AG10803 (cell line): ENCODE data around the gene ROPN1.

Experiments
- DNase-seq: peaks from one replicate; pipeline ENCODE4 v3.0.0; 2010; ENCODE audit warnings: low read depth
- H3K4me3 ChIP-seq: 2 replicates; pipeline ENCODE4 v1.5.1; 2011; ENCODE audit warnings: mild to moderate bottlenecking, low read length, control low read depth
- TF ChIP-seq, protein P1 (sequence below): conservative IDR thresholded peaks from 2 replicates; pipeline ENCODE4 v1.5.1; 2011; ENCODE audit warnings: mild to moderate bottlenecking, low read length, control low read depth, inconsistent platforms

ROPN1 gene

DNA sequence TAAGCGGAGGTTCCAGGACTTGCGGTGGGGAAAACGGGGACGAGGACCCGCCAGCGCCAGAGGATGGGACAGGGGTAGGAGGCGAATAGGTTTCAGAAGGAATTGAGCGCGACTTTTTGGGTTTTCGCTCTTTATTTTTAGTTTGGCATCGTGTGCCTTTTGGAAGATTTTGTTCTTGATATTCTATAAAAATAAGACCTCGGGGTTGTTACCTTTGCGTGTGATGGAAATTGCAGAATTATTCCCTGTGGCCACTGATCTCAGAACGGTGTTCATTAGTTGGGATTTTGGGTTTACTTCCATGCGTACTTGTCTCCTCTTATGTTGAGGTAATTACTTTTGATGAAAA is 30.4 kb downstream of the ROPN1 start:
- TF ChIP-seq, protein P1, sequence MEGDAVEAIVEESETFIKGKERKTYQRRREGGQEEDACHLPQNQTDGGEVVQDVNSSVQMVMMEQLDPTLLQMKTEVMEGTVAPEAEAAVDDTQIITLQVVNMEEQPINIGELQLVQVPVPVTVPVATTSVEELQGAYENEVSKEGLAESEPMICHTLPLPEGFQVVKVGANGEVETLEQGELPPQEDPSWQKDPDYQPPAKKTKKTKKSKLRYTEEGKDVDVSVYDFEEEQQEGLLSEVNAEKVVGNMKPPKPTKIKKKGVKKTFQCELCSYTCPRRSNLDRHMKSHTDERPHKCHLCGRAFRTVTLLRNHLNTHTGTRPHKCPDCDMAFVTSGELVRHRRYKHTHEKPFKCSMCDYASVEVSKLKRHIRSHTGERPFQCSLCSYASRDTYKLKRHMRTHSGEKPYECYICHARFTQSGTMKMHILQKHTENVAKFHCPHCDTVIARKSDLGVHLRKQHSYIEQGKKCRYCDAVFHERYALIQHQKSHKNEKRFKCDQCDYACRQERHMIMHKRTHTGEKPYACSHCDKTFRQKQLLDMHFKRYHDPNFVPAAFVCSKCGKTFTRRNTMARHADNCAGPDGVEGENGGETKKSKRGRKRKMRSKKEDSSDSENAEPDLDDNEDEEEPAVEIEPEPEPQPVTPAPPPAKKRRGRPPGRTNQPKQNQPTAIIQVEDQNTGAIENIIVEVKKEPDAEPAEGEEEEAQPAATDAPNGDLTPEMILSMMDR, result no peak
- no peak for DNase-seq
- H3K4me3 ChIP-seq, result peak overlapping the region; percentile 92

DNA sequence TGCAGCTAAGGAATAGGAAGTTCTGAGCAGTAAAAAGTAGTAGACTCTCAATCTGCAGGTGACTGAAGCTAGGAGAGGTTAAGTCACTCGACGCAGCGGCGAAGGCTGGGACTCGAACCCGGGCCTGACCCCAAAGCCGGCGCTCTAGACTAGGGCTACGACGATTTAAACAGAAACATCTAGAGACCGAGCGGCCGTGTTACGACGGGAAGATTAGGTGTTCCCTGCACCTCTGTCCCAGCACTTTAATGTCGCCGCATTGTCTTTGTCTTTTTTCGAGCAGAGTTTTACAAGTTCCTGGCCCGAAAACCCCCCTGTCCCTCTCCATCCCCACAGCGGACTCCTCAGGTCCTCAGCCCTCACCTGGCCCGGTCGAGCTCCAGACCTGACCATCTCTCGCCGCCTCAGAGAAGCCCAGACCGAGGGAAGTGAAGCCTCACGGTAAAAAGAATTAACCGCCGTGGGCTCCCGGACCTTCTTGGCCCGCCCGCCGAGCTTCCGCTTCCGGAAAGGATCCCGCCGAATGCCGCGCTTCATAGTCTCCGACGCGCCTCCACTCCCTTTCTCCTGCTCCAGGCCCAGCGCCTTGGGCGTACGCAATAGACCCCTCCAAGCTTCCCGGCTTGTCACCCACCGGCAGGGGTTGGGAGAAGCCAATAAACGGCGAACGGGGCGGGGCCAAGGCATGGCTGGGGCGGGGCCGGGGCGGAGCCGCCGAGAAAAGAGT is 31.0 kb downstream of the ROPN1 start, which contains the start of gene CCDC14:
TSS of gene CCDC14 (minus strand) at position 449 of the 727 bp plus-strand sequence. CDS start at position 393, 56 bp downstream.
- TF ChIP-seq, protein P1, result no peak
- peak within 1 kb of the TSS; percentile 92 for H3K4me3 ChIP-seq
- peak; percentile 93 for DNase-seq

DNA sequence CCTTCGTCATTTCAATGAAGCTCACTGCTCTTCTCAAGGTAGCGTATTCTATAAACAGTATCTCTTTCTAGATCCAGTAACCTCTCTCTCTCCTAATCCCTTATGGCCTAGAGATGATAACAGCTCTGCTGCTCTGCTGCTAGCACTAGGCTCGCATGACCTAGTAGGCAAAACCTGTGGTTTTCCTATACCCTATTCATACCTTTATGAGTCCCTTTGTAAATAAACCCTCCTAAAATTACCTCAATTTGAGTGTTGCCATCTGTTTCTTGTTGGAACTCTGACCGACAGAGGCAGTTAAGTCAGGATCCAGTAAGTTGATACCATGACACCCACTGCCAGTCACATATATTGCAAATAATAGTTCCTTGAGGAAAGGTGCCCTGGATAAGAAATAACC is 38.2 kb downstream of the ROPN1 start:
- no peak for DNase-seq
- no peak overlapping the region for H3K4me3 ChIP-seq
- TF ChIP-seq, protein P1, result no peak

DNA sequence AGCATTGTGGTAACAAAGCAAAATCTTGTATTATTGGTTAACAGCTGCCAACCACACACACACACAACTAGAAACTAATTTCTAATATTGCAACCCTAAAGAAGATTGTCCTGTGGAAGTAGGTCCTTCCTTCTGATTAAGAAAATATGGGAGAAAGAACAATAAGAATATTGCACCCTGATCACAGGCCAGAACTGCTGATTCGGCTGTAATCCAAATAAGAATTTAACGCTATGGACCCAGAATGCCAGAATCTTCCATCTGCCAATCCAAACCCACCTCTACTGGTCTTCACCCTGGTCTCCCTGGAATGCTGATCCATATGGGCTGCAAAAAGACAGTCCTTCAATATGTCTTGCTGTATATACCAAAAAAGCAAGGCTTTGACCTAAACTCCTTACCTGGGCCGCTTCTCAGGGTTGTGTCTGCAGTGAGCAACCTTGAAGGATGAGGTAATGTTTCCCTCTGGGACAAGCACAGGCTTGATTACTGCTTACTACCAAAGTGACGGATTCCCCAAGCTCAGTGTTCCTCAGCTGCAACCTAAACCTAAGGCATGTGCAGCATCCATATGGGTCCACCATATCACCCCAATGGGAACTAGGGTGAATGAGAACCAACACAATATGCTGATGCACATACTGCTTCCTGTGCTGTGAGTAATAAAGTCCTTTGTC is 38.9 kb downstream of the ROPN1 start:
- TF ChIP-seq, protein P1, result no peak
- no peak for DNase-seq
- H3K4me3 ChIP-seq, result no peak overlapping the region

DNA sequence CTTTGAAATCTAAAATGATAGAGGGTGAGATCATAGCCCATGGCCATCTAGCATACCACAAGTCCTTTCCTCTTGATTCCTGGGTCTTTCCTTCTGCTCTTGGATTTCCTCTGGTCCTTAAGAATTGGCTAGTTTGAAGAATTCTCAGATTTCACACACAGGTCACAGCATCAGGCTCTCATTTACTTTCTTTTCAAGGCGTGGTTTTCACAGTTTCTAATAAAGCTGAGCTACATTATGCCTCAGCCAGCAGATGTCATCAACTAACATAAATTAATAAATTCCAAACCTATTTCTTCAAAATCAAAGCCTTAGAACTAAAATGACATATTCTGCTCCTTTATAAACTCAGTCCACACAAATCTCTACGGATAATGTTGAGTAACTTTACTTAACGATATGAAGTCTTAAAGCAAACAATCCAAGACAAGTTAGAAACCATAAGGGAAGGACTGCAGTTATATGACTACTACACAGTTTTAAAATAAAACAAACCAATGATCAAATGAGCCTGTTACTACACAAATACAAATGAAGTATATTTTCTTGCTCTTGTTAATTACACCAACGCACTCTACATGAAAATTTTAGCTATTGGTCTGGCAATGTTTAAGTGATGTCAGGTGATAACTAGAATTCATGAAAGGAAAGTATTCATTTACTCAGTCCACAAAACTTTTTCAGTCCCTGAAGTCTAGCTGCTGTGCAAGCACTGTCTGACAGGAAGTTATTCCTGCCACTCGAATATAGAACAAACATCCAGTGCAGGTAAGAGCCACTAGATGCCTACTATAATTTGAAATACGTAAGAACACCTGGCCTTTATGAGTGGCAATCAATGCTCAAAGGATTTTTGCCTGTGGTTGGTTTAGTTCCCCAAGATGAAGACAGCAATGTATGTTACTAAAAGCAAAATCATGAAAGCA is 40.1 kb downstream of the ROPN1 start:
- DNase-seq, result peak; percentile 15
- H3K4me3 ChIP-seq, result no peak overlapping the region
- TF ChIP-seq, protein P1, result no peak

DNA sequence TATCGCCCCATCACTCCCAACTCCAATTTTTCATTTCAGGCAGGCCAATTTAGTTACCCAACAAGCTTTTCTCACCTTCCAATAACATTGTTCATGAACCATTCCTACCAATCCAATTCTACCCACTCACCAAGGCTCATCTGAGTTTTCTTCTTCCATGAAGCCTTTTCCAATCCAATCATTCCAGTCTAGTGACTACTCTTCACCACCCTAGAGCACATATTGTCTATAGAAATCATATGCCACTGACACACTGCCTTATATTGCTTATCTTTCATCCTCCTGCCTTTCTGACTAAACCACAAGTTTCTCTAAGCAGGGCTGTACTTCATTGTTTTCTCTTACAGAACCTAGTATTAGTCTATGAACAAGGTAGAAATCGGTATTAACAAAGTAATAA is 42.3 kb downstream of the ROPN1 start:
- H3K4me3 ChIP-seq, result no peak overlapping the region
- peak; percentile 85 for DNase-seq
- TF ChIP-seq, protein P1, result no peak
